K562 (cell line): ENCODE data around the gene PYY. TPM values are rescaled to one million over a fixed set of nuclear protein-coding genes. Genes with fewer than 3 reads are reported as not detected.

Experiments used
- ATAC-seq: fragments of 200-7000 bp; cut with Tn5 transposase; 3 replicates; pipeline ENCODE4 v1.9.1; 2020; ENCODE audit warnings: moderate library complexity
- BruUV-seq: library from RNA; stranded (reverse); fragments of 400-500 nt; replicated peaks from 2 replicates; lab custom pipeline; 2021; lab: Mats Ljungman, UMichigan
- CTCF ChIA-PET: fragments of 300-600 bp; formaldehyde crosslinking; extraction: SDS; loops from one replicate; lab custom pipeline; 2021; ENCODE audit warnings: low intra/inter-chr PET ratio; lab: Yijun Ruan, JAX
- POLR2A ChIA-PET: fragments of 300-600, 350-650 bp; sonication (Branson Sonifier 250); formaldehyde crosslinking; extraction: SDS; loops from one replicate; lab custom pipeline; 2021; ENCODE audit warnings: antibody characterized with exemption, inconsistent platforms; lab: Yijun Ruan, JAX
- DNase-seq, 4 experiments: peaks; one replicate each; pipeline versions ENCODE4 v3.0.0 to v3.0.0-alpha.2; 2011 to 2018; ENCODE audit warnings: low spot score in 3 of 4, mixed read lengths in 3 of 4; ENCODE audit errors: extremely low read depth in 1 of 4
- FAIRE-seq: peaks from 2 replicates; lab custom pipeline; 2011; peaks lifted over from hg19 to GRCh38; lab: Jason Lieb, UNC
- H2AFZ ChIP-seq: 2 replicates; pipeline ENCODE4 v1.6.0; 2011; ENCODE audit warnings: low read depth, low read length, control low read depth, inconsistent platforms
- H3K27ac ChIP-seq: fragments of 200-600 bp; 3 replicates; pipeline ENCODE4 v1.8.0; 2011; ENCODE audit warnings: low read depth, mild to moderate bottlenecking, control low read depth, inconsistent platforms, low read length, moderate library complexity, mixed read lengths; ENCODE audit errors: extremely low read depth
- H3K27me3 ChIP-seq, 2 experiments: fragments of 300-600 bp in 1 of 2; 2 replicates in 1 of 2; 3 replicates in 1 of 2; pipeline versions ENCODE4 v1.6.0 to v1.8.0; 2011; ENCODE audit warnings: inconsistent platforms in 2 of 2, low read length in 2 of 2, mild to moderate bottlenecking in 1 of 2, mixed read lengths in 1 of 2, moderate library complexity in 1 of 2; ENCODE audit not compliant: control insufficient read depth in 2 of 2, insufficient read depth in 2 of 2
- H3K36me3 ChIP-seq: fragments of 300-600 bp; 3 replicates; pipeline ENCODE4 v1.8.0; 2011; ENCODE audit warnings: mild to moderate bottlenecking, low read length, inconsistent platforms; ENCODE audit not compliant: control insufficient read depth, insufficient read depth
- H3K4me1 ChIP-seq, 2 experiments: fragments of 200-600 bp in 1 of 2; replicated peaks in 1 of 2; 2 replicates in 1 of 2; 3 replicates in 1 of 2; pipeline versions ENCODE4 v1.5.1 to v1.8.0; 2011; ENCODE audit warnings: inconsistent platforms in 2 of 2, low read length in 2 of 2, mild to moderate bottlenecking in 1 of 2, mixed read lengths in 1 of 2, moderate library complexity in 1 of 2; ENCODE audit not compliant: control insufficient read depth in 2 of 2, insufficient read depth in 2 of 2
- H3K4me2 ChIP-seq: 2 replicates; pipeline ENCODE4 v1.6.1; 2011; ENCODE audit warnings: low read length, control low read depth, inconsistent platforms, mixed read lengths; ENCODE audit not compliant: insufficient read depth
- H3K4me3 ChIP-seq: fragments of 200-600 bp; sonication (generic), shearing (Covaris generic); 2 replicates; pipeline ENCODE4 v1.5.1; 2016; ENCODE audit warnings: control low read depth, inconsistent platforms
- H3K79me2 ChIP-seq: fragments of 200-600 bp; 3 replicates; pipeline ENCODE4 v1.8.0; 2011; ENCODE audit warnings: low read length, inconsistent platforms; ENCODE audit not compliant: control insufficient read depth, insufficient read depth
- H3K9ac ChIP-seq, 2 experiments: 2 replicates each; pipeline versions ENCODE4 v1.6.0 to v1.6.1; 2011; ENCODE audit warnings: low read depth in 2 of 2, low read length in 2 of 2, control low read depth in 1 of 2, inconsistent platforms in 1 of 2, mild to moderate bottlenecking in 1 of 2, mixed read lengths in 1 of 2; ENCODE audit not compliant: insufficient read depth in 1 of 2
- H3K9me1 ChIP-seq: one replicate; pipeline ENCODE4 v1.6.0; 2011; ENCODE audit warnings: inconsistent platforms, mild to moderate bottlenecking, low read length, moderate library complexity; ENCODE audit not compliant: control insufficient read depth, insufficient read depth
- H3K9me3 ChIP-seq: replicated peaks from 2 replicates; pipeline ENCODE4 v1.5.1; 2011; ENCODE audit warnings: low read depth, low read length, inconsistent platforms; ENCODE audit not compliant: control insufficient read depth, insufficient read depth
- H4K20me1 ChIP-seq: replicated peaks from 2 replicates; pipeline ENCODE4 v1.6.1; 2011; ENCODE audit warnings: low read length, inconsistent platforms, mixed read lengths; ENCODE audit not compliant: control insufficient read depth, insufficient read depth
- BCOR ChIP-seq: fragments of 450-650 bp; IDR thresholded peaks from 2 replicates; pipeline ENCODE4 v1.6.1; 2016
- CBFA2T2 ChIP-seq: fragments of 450-650 bp; conservative IDR thresholded peaks from 2 replicates; pipeline ENCODE4 v1.6.1; 2017; ENCODE audit warnings: mild to moderate bottlenecking
- CHAMP1 ChIP-seq: fragments of 450-650 bp; IDR thresholded peaks from 2 replicates; pipeline ENCODE4 v1.6.1; 2016; ENCODE audit warnings: mild to moderate bottlenecking
- CREB3 ChIP-seq: fragments of 450-650 bp; conservative IDR thresholded peaks from 2 replicates; pipeline ENCODE4 v1.6.1; 2016; ENCODE audit warnings: missing genetic modification characterization, low read depth, mild to moderate bottlenecking, missing compliant biosample characterization, moderate library complexity
- ESRRA ChIP-seq: fragments of 450-650 bp; IDR thresholded peaks from 2 replicates; pipeline ENCODE4 v1.6.1; 2014; ENCODE audit warnings: low read depth, mild to moderate bottlenecking, moderate library complexity, borderline replicate concordance
- HNRNPH1 ChIP-seq: fragments of 200-400 bp; formaldehyde crosslinking; optimal IDR thresholded peaks from 2 replicates; pipeline ENCODE3; 2017; ENCODE audit warnings: low read depth, mild to moderate bottlenecking, low read length, moderate library complexity
- HSF4 ChIP-seq: fragments of 250-450 bp; sonication (Bioruptor Pico); IDR thresholded peaks from 2 replicates; pipeline ENCODE4 v2.1.2; 2022; ENCODE audit warnings: mild to moderate bottlenecking, moderate library complexity, borderline replicate concordance
- KAT8 ChIP-seq: fragments of 450-650 bp; IDR thresholded peaks from 2 replicates; pipeline ENCODE4 v1.6.1; 2016; ENCODE audit warnings: low read depth, mild to moderate bottlenecking
- MAFK ChIP-seq: IDR thresholded peaks from 2 replicates; pipeline ENCODE4 v1.6.1; 2011; ENCODE audit warnings: low read length, improper control_type of control experiment
- NFATC3 ChIP-seq: fragments of 450-650 bp; IDR thresholded peaks from 2 replicates; pipeline ENCODE4 v1.6.1; 2017; ENCODE audit warnings: mild to moderate bottlenecking
- NUFIP1 ChIP-seq: fragments of 450-650 bp; IDR thresholded peaks from 2 replicates; pipeline ENCODE4 v1.6.1; 2018; ENCODE audit not compliant: partially characterized antibody
- PBX2 ChIP-seq, 2 experiments: IDR thresholded peaks in 1 of 2; conservative IDR thresholded peaks in 1 of 2; 2 replicates each; pipeline ENCODE4 v1.6.1; 2016; ENCODE audit warnings: low read depth in 2 of 2, mild to moderate bottlenecking in 1 of 2, missing compliant biosample characterization in 1 of 2, missing genetic modification characterization in 1 of 2, moderate library complexity in 1 of 2
- SNAPC5 ChIP-seq: fragments of 250-450 bp; sonication (Bioruptor Pico); IDR thresholded peaks from 2 replicates; pipeline ENCODE4 v1.8.0; 2021; ENCODE audit warnings: moderate library complexity, mild to moderate bottlenecking, inconsistent platforms
- SREBF2 ChIP-seq: sonication (generic); formaldehyde crosslinking; IDR thresholded peaks from 2 replicates; pipeline ENCODE4 v1.4.0; 2020; ENCODE audit warnings: mild to moderate bottlenecking, missing genetic modification reagents
- ZNF511 ChIP-seq: sonication (generic); formaldehyde crosslinking; IDR thresholded peaks from 2 replicates; pipeline ENCODE4 v1.8.0; 2022; ENCODE audit warnings: mild to moderate bottlenecking, missing genetic modification reagents
- WGBS: fragments of 100-300 bp; shearing (Covaris generic); methylation state at CpG from one replicate; pipeline ENCODE4 v1.1.6; 2016; ENCODE audit warnings: low coverage, mixed read lengths; ENCODE audit not compliant: insufficient coverage; ENCODE audit errors: missing lambda C conversion rate; 5-methylcytosine and 5-hydroxymethylcytosine counted together
- in situ Hi-C: fragments of 300-500 bp; cut with MboI; formaldehyde crosslinking; loops from 4 replicates; pipeline ENCODE4 v1.15.0; 2018; ENCODE audit warnings: inconsistent platforms, mixed read lengths
- intact Hi-C: fragments of 100-400 bp; cut with micrococcal nuclease; formaldehyde crosslinking; loops from 2 replicates; pipeline ENCODE4 v1.14.2; 2022
- polyA plus RNA-seq, 8 experiments: library from polyadenylated mRNA; depleted of rRNA in 4 of 8; stranded (reverse) in 5 of 8; unstranded in 3 of 8; fragments of >200 nt; fragmentation: Nextera tagmentation in 2 of 8; fragmentation: Illumina TruSeq in 1 of 8; extraction: Ambion mirVana in 2 of 8; extraction: Trizol in 1 of 8; gene quantifications; 2 replicates each; pipeline versions ENCODE4 v1.2.1 to v1.2.3, GENCODE V29; 2011 to 2014; ENCODE audit warnings: inconsistent platforms in 1 of 8, missing spikeins in 1 of 8
- total RNA-seq, 7 experiments: library from RNA; depleted of rRNA in 6 of 7; stranded (reverse); fragments of >200 nt in 6 of 7; fragmentation: Illumina TruSeq in 2 of 7; extraction: Trizol in 2 of 7; gene quantifications; 2 replicates each; pipeline versions ENCODE4 v1.2.1 to v1.2.3, GENCODE V29; 2011 to 2021; ENCODE audit warnings: low replicate concordance in 1 of 7

PYY gene
- total and polyA plus RNA-seq, 9 of the 15 experiments (the other 6 are each of a cell fraction or from before 2014, with no cell fraction given) = not detected

GRCh38 chr17:43935204-43935925 is 18.4 kb downstream of the PYY start:
- Histone ChIP-seq H3K4me3 (no peak overlapping the region), H3K27me3 (peaks cover 3 to 46% of the 10 kb centered on the region in 2 experiments; a peak in 3 of 5 replicates), H3K27ac (no peak overlapping the region), H4K20me1 (no peaks in the 10 kb centered on the region), H3K9me1 (no peaks in the 10 kb centered on the region), H3K36me3 (no peaks in the 10 kb centered on the region), H3K9me3 (no peaks in the 10 kb centered on the region), H3K79me2 (no peaks in the 10 kb centered on the region), H2AFZ (no peak overlapping the region), H3K9ac (no peak overlapping the region), H3K4me2 (no peak overlapping the region), H3K4me1 (peaks cover 0 to 12% of the 10 kb centered on the region in 2 experiments; a peak in 4 of 5 replicates)
- POLR2A ChIA-PET = no interaction called here
- no peak for ATAC-seq
- 13% methylated on average over 5 of the region's 5 CpGs for WGBS
- intact Hi-C loops = no loop called here
- in situ Hi-C loops = loop anchor here (25.0 kb wide), 1 partner anchor 402 kb away; the partner anchor contains the start of gene GRN
- CTCF ChIA-PET = no interaction called here
- no TSS peak for BruUV-seq
- DNase-seq = no peak
- FAIRE-seq = no peak
- no peak for TF ChIP-seq HNRNPH1
- no peak for TF ChIP-seq SNAPC5 (CRISPR knock-in tag)
- TF ChIP-seq SREBF2 (CRISPR knock-in tag) = no peak
- TF ChIP-seq CHAMP1 = no peak
- TF ChIP-seq HSF4 (CRISPR knock-in tag) = no peak
- TF ChIP-seq CREB3 (tag) = no peak
- no peak for TF ChIP-seq PBX2 (CRISPR knock-in tag; IDR thresholded peaks at IDR 0.05; ENCODE audit: low read depth)
- TF ChIP-seq PBX2 (tag; conservative IDR thresholded peaks at IDR 0.05; ENCODE audit: low read depth) = no peak
- TF ChIP-seq NUFIP1 = no peak
- TF ChIP-seq NFATC3 = no peak
- TF ChIP-seq MAFK = no peak
- 0 out of 2 replicates have a peak, but pooled peaks have one; percentile 37 for TF ChIP-seq BCOR
- TF ChIP-seq ZNF511 (CRISPR knock-in tag) = no peak
- peak; percentile 84 for TF ChIP-seq ESRRA
- TF ChIP-seq KAT8 = no peak
- no peak for TF ChIP-seq CBFA2T2
